ENCODE measurements around the gene NPHP4.

DNA sequence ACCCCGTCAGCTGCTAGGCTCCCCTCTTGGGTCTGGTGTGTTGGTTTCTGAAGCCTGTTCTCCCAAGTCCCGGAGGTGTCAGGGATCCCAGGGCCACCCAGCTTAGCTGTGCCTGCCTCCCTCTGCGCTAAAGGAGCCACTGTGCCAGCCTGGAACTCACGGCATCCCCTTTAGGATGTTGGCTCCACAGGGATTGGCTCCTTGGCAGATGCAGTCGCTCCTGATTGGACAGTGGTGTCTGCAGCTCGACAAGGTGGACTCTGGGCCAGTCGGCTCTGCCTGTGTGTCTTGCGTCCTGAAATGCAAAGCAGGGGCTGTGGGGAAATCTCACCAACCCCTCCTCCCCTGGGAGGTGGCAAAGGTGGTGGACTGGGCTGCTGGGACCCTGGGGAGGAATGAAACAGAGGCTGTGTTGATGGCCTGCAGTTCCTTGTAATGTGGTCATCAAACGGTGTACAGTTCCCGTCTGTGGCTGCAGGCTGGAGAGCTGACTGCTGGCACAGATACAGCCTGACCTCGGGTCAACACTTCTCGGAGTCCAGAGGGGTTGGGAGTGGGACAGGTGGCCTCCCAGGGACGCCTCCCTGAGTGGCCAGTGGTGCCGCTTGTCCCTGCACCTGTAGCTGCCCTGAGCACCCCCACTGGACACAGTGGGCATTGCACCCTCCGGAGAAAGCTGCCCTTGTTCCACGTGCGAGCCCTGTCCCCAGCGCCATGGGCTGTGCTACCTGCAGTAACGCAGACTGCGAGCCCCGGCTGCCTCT is 41.9 kb upstream of the NPHP4 start:
- no peak for TF ChIP-seq POLR2A (IDR thresholded peaks at IDR 0.05)
- TF ChIP-seq, protein P1, sequence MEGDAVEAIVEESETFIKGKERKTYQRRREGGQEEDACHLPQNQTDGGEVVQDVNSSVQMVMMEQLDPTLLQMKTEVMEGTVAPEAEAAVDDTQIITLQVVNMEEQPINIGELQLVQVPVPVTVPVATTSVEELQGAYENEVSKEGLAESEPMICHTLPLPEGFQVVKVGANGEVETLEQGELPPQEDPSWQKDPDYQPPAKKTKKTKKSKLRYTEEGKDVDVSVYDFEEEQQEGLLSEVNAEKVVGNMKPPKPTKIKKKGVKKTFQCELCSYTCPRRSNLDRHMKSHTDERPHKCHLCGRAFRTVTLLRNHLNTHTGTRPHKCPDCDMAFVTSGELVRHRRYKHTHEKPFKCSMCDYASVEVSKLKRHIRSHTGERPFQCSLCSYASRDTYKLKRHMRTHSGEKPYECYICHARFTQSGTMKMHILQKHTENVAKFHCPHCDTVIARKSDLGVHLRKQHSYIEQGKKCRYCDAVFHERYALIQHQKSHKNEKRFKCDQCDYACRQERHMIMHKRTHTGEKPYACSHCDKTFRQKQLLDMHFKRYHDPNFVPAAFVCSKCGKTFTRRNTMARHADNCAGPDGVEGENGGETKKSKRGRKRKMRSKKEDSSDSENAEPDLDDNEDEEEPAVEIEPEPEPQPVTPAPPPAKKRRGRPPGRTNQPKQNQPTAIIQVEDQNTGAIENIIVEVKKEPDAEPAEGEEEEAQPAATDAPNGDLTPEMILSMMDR (IDR thresholded peaks at IDR 0.05): no peak

Data from lower leg skin (tissue), 3 donors.